AG04450 (cell line): ENCODE data around the gene CHRM5. TPM values are rescaled to one million over a fixed set of nuclear protein-coding genes. Genes with fewer than 3 reads are reported as not detected.
A peak's percentile ranks its signal among the peaks of the same experiment; 100 is the strongest.

Source experiments
- CTCF ChIA-PET: fragments of 300-600, 350-600 bp; formaldehyde crosslinking; extraction: SDS; loops from one replicate; lab custom pipeline; 2022; ENCODE audit warnings: antibody characterized with exemption, inconsistent platforms; lab: Charles Lee
- POLR2A ChIA-PET: fragments of 350-600 bp; formaldehyde crosslinking; extraction: SDS; loops from one replicate; lab custom pipeline; 2021; ENCODE audit warnings: antibody characterized with exemption, inconsistent platforms; lab: Yijun Ruan, JAX
- DNase-seq: peaks from one replicate; pipeline ENCODE4 v3.0.0-alpha.2; 2011; ENCODE audit warnings: low read depth, low spot score
- H3K27ac ChIP-seq: one replicate; pipeline ENCODE4 v1.5.1; 2012; ENCODE audit warnings: low read depth, low read length, control low read depth
- H3K27me3 ChIP-seq: one replicate; pipeline ENCODE4 v1.6.0; 2012; ENCODE audit warnings: low read length; ENCODE audit not compliant: control insufficient read depth, insufficient read depth
- H3K4me3 ChIP-seq: 2 replicates; pipeline ENCODE4 v1.5.1; 2011; ENCODE audit warnings: mild to moderate bottlenecking, low read depth, low read length, control low read depth
- H3K9me3 ChIP-seq: 2 replicates; pipeline ENCODE4 v1.5.1; 2012; ENCODE audit warnings: low read length; ENCODE audit not compliant: control insufficient read depth, insufficient read depth
- polyA plus RNA-seq: library from polyadenylated mRNA; depleted of rRNA; stranded (reverse); fragments of >200 nt; gene quantifications from 2 replicates; pipeline ENCODE4 v1.2.3, GENCODE V29; 2011
- TF ChIP-seq, protein P1 (sequence below): IDR thresholded peaks from 2 replicates; pipeline ENCODE4 v1.5.1; 2011; ENCODE audit warnings: low read depth, low read length, control low read depth, inconsistent platforms

The CHRM5 gene
- polyA plus RNA-seq, 1 experiment, result 0.02 TPM

GRCh38 chr15:34054081-34054707 lies 85.9 kb downstream of the CHRM5 start:
- Histone ChIP-seq H3K27me3 (no peaks in the 10 kb centered on the region), H3K4me3 (no peak overlapping the region), H3K27ac (no peak overlapping the region), H3K9me3 (peaks cover 8% of the 10 kb centered on the region; the same call in 1 of the 2 replicates)
- ChIA-PET POLR2A (no interaction called here), CTCF (no interaction called here)
- TF ChIP-seq, protein P1, sequence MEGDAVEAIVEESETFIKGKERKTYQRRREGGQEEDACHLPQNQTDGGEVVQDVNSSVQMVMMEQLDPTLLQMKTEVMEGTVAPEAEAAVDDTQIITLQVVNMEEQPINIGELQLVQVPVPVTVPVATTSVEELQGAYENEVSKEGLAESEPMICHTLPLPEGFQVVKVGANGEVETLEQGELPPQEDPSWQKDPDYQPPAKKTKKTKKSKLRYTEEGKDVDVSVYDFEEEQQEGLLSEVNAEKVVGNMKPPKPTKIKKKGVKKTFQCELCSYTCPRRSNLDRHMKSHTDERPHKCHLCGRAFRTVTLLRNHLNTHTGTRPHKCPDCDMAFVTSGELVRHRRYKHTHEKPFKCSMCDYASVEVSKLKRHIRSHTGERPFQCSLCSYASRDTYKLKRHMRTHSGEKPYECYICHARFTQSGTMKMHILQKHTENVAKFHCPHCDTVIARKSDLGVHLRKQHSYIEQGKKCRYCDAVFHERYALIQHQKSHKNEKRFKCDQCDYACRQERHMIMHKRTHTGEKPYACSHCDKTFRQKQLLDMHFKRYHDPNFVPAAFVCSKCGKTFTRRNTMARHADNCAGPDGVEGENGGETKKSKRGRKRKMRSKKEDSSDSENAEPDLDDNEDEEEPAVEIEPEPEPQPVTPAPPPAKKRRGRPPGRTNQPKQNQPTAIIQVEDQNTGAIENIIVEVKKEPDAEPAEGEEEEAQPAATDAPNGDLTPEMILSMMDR, result no peak
- no peak for DNase-seq

- no peaks in the 10 kb centered on the region for H3K27me3 ChIP-seq
- no peaks in the 10 kb centered on the region for H3K9me3 ChIP-seq
- ChIA-PET CTCF (interaction anchor here (0.6 kb wide), 1 partner anchor 898 kb away, joined by 3 read pairs; no protein-coding TSS in a partner anchor), POLR2A (interaction anchor here (1.0 kb wide), 1 partner anchor 8 kb away, joined by 3 read pairs; no protein-coding TSS in a partner anchor)
- TF ChIP-seq, protein P1, result no peak
- H3K27ac ChIP-seq, result peak overlapping the region; percentile 92
- peak; percentile 50 for DNase-seq
- H3K4me3 ChIP-seq, result no peak overlapping the region
These were observed 87.7 kb downstream of the CHRM5 start for GRCh38 chr15:34055868-34056595.

- ChIA-PET CTCF (interaction anchor here (1.0 kb wide), 1 partner anchor 153 kb away, joined by 3 read pairs; the partner anchor contains the start of gene KATNBL1), POLR2A (interaction anchor here (1.0 kb wide), 1 partner anchor 9 kb away, joined by 3 read pairs; no protein-coding TSS in a partner anchor)
- H3K27ac ChIP-seq, result peak overlapping the region; percentile 69
- TF ChIP-seq, protein P1, result no peak
- no peak for DNase-seq
- H3K9me3 ChIP-seq, result no peaks in the 10 kb centered on the region
- no peaks in the 10 kb centered on the region for H3K27me3 ChIP-seq
- no peak overlapping the region for H3K4me3 ChIP-seq
These were observed 88.6 kb downstream of the CHRM5 start for GRCh38 chr15:34056911-34057310.

DNA sequence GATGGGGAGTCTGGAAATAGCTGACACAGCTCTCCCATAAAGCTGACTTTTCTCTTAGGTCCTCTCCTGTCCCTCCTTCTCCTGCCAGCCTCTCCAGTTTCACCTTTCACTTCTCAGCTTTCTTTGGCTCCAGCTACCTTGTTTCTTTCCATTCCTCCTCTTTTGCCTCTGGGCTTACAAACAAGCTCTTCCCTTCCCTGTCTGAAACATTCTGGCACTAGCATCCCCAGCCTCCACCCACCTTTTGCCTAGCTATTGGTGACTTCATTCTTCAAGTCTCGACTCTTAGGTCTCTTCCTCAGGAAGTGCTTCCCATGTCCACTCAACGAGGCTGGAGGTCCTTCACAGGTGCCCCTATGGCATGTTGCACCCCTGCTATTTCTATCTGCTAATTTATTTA lies 91.2 kb downstream of the CHRM5 start:
- Histone ChIP-seq H3K27me3 (no peaks in the 10 kb centered on the region), H3K27ac (no peak overlapping the region), H3K9me3 (no peaks in the 10 kb centered on the region), H3K4me3 (no peak overlapping the region)
- DNase-seq, result no peak
- CTCF ChIA-PET, result interaction anchor here (4.7 kb wide), 1 partner anchor 151 kb away, joined by 74 read pairs; the partner anchor contains the start of gene KATNBL1
- POLR2A ChIA-PET, result no interaction called here
- TF ChIP-seq, protein P1, result no peak

- POLR2A ChIA-PET, result no interaction called here
- Histone ChIP-seq H3K27me3 (no peaks in the 10 kb centered on the region), H3K27ac (no peak overlapping the region), H3K9me3 (no peaks in the 10 kb centered on the region), H3K4me3 (no peak overlapping the region)
- CTCF ChIA-PET, result interaction anchor here (0.6 to 4.7 kb wide), 2 partner anchors 151 to 1300 kb away, joined by 3 to 74 read pairs; partner anchors contain the start of gene KATNBL1
- TF ChIP-seq, protein P1, result no peak
- DNase-seq, result no peak
These were observed 91.6 kb downstream of the CHRM5 start for GRCh38 chr15:34059946-34060345.
